HG03558 (cell line): ENCODE results near the gene CARD14.
"Not testable (repeated sequence)": the region's sequence is repeated elsewhere in the genome, so short reads cannot be mapped to it uniquely, and the experiment has no call there.

ENCODE experiments used
- ATAC-seq: cut with Tn5 transposase; IDR thresholded peaks from one replicate; pipeline ENCODE4 v1.9.1; 2021; ENCODE audit warnings: moderate number of reproducible peaks; ENCODE audit not compliant: unreplicated experiment; ENCODE audit errors: extremely low read depth

CARD14 gene

DNA sequence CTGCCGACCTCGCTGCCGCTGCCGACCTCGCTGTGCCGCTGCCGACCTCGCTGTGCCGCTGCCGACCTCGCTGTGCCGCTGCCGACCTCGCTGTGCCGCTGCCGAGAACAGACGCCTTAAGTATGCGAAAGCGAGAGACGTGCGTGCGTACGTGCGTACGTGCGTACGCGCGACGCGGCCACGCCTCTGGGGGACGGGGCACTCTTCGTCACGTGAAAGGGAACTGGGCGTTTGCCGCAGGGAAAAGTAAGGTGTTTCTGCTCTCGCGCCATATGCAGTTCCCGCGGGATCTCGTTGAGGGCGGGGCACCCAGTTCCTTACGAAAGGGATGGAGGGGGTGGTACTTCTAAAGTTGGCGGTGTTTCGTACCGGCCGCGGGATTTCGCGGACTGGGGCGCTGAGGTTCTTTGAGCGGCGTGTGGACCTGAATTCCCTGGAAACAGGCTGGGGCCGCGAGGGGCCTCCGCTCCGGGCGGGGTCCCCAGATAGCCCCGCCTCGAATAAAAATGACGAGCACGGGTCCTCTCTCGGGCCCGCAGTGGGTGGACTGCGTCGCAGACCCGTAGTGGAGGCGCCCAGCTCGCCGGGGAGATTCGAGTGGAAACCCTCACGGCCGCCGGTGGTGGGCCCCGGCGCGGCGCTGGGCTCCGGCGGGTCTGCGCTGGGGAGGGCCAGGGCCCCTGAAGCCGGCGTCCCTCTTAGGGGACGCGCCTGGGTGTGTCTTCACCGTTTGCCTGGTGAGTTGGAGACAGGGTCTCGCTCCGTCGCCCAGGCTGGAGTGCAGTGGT lies 22.6 kb upstream of the CARD14 start, which contains the start of gene EIF4A3:
EIF4A3 (minus strand) TSS at position 94 of the 788 bp plus-strand sequence. CDS start 167 bp downstream, outside the sequence.
- ATAC-seq = peak; percentile 63

DNA sequence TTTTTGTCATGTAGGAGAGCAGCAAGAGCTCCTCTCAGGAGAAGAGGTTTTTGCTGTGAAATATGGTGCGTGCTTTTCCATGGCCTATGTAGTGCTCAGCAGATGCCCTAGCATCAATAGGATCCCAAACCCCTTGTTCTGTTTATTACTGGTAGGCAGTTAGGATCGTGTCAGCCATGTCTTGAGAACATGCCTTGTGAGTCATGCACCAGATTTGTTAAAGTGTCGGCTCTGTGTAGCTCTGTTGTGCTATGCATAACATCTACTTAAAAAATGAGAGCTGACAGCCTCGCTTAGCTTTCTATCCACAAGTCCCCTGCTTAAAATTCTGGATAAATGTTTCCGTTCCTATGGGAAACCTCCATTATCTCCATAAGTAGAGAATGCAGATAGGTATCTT lies 18.5 kb upstream of the CARD14 start:
- no peak for ATAC-seq

DNA sequence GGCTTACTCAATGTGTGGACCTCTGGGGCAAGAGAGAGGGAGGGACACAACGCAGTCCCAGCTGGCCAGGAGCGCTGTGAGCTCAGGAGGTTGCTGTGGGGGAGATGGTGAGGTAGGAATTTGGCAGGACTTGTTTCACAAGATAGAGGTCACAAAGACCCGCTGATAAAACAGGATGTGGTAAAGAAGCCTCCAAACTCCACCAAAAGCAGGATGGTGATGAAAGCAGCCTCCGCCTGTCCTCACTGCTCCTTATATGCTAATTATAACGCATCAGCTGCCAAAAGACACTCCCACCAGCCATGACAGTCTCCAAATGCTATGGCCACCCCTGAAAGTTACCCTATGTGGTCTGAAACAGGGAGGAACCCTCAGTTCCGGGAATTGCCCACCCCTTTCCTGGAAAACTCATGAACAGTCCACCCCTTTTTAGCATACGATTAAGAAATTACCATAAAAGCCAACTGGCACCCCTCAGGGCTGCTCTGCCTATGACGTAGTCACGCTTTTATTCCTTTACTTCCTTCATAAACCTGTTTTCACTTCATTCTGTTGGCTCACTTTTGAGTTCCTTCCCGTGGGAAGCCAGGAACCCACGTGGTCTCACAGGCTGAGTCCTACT lies 17.6 kb upstream of the CARD14 start:
- ATAC-seq = no peak

DNA sequence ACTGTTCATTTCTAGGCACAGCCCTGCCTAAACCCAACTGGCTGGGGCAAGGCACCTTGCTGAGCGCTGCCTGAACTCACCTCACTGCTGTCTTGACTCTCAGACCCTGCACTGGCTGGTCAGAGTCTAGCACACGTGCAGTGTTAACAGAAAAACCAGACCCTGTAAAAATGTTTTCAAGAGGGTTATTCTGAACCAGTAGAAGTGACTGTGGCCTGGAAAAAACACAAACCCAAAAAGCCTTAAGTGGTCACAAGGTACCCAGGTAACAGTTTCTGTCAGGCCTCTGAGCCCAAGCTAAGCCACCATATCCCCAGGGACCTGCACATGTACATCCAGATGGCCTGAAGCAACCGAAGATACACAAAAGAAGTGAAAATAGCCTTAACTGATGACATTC lies 16.8 kb upstream of the CARD14 start:
- peak; percentile 47 for ATAC-seq

DNA sequence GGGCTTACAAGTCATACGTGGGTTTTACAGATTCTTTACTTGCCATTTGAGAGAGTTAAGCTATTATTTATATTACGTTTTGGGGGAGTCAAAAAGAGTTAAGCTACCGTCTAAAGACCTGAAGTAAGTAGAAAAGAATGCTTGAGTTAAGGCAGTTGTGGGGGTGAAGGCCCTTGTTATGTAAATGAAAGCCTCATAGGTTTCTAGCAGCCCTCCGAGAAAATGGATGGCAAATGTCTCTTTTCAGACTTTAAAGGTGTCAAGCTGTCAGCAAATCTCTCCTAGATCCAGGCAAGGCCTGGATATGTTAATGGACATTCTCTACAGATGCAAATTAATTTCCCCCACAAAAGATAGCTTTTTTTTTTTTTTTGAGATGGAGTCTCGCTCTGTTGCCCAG lies 15.7 kb upstream of the CARD14 start:
- no peak for ATAC-seq

DNA sequence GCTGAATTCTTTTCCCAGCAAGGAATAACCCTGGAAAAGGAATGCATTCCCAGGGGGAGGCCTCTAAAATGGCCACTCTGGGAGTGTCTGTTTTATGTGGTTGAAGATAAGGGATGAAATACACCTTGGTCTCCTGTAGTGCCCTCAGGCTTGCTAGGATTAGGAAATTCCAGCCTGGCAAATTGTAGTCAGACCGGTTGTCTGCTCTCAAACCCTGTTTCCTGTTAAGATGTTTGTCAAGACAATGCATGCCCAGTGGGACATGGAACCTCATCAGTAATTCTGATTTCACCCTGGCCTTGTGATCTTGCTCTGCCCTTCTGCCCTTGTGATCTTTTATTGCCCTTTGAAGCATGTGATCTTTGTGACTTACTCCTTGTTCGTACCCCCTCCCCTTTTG lies 14.2 kb upstream of the CARD14 start:
- ATAC-seq = not testable (repeated sequence)

DNA sequence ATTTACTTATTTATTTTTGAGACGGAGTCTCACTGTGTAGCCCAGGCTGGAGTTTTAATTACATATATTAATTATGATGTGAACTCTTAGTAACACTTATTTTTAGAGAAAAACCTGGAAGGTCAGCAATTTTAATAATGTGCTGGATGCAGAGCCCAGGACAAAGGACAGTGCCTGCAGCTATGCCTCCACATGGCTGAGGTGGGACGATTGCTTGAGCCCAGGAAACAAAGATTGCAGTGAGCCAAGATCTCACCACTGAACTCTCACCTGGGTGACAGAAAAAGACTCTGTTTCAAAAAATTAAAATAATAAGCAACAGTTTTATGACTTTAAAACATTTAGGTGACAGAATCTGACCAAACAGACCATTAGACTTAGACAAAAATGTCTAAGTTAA lies 11.0 kb upstream of the CARD14 start:
- no peak for ATAC-seq

DNA sequence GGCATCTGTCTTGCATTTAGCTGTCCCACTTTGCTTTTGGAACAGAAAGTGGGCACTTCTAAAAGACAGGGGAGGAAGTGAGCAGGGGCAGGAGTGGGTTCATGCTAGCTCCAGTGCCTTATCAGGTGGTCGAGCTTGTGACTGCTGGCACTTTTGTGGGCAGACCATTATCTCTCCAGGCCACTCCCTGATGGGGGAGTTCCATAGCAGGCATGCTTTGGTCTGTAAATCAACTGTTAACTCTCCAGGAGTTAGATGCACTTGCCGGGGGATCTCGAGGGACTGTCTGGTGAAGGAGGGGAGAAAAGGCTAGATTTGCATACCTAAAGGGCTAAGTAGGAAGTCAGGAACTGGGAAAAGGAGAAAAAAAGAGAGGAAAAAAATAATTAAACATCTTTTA lies 9.3 kb upstream of the CARD14 start:
- no peak for ATAC-seq

DNA sequence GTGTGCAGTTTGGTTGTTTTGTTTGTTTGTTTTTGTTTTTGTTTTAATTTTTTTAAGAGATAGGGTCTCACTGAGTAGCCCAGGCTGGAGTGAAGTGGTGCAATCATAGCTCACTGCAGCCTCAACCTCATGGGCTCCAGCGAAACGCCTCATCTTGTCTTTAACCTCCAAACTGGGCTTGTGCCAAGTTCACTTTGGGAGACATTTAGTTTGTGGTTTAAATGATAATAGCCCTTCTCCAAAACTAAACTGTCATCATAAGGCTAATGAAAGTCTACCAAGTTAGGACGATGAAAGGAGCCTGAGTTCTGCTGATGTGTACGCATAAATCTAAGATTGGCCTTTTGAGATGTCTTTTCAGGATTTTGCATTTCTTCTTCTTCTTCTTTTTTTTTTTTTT lies 6.5 kb upstream of the CARD14 start:
- no peak for ATAC-seq

DNA sequence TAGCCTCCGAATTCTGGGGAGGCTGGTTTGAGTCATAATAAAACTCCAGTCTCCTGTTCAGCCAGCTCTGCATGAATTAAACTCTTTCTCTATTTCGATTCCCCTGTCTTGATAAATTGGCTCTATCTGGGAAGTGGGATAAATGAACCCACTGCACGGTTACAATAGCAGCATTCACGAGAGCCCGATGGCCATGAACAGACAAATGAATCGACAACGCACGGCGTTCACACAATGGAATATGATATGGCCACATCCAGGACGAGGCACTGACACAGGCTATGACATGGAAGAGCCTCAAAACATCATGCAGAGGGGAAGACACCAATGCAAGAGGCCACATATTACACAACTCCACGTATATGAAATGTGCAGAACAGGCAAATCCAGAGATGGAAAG lies 5.6 kb upstream of the CARD14 start:
- no peak for ATAC-seq

DNA sequence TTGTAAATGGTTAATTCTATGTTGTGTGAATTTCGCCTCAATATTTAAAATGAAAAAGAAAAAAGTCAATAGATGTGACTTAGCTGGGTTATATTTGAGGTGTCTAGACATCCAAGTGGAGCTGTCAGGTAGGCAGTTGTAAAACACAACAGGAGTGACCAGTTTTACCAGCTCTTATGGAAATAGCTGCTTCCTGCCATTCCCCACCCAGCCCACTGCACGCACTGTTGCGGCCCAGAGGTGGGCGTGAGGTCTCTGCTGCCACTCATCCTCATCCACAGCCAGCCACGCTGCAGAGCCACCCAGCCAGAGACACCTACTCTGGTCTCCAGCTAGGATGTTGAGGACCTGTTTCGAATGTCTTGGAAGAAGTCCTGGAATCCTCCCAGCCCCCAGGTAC lies 3.4 kb upstream of the CARD14 start:
- ATAC-seq = no peak

DNA sequence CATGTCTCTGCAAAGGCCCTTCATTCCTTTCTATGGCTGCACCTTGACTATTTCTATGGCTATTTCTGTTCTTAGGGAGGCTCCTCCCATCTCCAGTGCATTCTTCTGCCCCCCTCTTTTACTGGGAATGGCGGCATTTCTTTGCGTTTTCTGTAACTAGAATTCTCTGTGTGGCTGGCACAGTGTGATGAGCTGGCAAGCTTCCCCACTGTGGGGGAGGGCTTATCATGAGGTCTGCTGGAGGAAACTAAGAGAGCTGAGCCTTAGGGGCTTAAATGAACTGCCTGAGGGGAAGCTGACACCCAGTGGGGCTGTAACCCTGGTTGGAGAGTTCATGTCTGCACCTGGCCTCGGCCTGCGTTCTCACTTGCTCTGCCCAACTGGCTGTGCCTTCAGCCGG lies 1.5 kb upstream of the CARD14 start:
- ATAC-seq = no peak

DNA sequence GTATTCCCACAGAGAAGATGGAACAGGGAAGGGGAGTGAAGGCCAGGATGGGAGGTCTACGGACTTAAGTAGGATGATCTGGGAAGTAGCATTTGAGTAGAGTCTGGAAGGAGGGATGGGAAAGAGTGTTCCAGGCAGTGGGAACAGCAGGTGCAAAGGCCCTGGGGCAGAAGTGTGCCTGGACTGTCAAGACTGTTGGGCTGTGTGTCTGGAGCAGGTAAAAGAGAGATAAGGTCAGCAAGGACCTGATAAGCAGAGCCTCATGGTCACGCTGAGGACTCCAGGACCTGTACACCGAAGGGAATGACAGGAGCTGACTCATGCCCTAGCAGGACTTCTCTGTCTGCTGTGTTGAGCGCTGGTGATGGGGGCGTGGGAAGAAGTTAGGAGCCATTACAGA lies 723 bp upstream of the CARD14 start:
- no peak for ATAC-seq

DNA sequence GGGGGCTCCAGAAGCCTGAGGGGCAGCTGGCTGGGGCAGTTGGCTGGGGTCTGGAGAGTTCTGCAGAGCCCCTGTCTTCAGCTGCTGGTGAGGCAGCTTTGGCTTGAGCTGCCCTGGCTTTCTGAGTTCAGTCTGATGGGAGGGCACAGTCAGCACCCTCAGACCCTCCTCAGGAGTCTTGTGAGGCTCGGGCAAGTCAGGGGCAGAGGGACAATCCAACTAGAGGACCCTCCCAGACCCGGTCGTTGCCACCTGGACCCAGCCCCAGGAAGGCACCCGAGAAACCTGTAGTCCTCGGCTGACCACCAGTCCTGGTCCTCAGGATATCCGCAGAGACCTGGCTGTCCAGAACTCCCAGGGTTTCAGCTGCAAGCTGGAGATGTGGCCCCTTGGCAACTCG lies 1.9 kb downstream of the CARD14 start:
- ATAC-seq = no peak

DNA sequence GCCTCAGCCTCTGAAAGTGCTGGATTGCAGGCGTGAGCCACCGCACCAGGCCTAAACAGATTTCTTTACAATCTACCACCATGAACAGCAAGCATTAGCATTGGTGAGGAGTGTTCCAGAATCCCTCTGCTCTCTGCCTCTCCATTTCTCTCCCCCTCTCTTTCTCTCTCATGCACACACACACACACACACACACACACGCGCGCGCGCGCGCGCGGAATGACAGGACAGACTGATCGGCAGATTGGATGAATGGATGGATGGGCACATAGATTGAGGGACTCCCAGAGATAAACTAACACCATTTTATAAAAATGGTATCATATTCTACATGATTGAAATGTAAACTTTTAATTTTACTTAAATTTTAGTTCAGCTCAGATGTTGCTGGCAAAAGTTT lies 3.3 kb downstream of the CARD14 start:
- ATAC-seq = no peak

DNA sequence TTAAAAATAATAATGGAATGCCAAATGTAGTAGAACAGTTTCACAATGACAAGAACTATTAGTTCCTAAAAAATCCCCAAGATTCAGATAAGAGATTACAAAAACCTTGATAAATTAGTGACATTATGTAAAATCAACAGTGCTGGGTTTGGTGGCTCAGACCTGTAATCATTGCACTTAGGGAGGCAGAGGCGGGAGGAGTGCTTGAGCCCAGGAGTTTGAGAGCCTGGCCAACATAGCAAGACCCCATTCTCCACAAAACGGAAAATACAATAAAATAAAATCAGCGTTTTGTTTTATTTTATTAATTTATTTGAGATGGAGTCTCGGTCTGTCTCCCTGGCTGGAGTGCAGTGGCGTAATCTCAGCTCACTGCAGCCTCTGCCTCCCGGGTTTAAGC lies 4.1 kb downstream of the CARD14 start:
- no peak for ATAC-seq

DNA sequence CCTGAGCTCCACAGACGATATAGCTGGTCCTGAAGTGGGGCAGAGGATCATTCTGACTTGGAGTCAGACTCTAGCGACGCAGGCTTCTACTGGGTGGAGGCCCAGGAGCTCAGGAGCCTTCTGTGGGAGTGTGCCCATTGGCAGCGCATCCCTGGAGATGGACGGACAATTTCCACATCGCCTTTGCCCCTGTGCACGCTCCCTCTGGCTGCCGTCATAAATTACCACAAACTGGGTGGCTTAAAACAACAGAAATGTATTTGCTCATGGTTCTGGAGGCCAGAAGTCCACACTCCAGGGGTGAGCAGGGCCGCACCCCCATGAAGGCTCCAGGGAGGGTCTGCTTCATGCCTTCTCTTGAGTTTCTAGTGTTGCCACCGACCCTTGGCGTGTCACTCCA lies 6.9 kb downstream of the CARD14 start:
- ATAC-seq = no peak

DNA sequence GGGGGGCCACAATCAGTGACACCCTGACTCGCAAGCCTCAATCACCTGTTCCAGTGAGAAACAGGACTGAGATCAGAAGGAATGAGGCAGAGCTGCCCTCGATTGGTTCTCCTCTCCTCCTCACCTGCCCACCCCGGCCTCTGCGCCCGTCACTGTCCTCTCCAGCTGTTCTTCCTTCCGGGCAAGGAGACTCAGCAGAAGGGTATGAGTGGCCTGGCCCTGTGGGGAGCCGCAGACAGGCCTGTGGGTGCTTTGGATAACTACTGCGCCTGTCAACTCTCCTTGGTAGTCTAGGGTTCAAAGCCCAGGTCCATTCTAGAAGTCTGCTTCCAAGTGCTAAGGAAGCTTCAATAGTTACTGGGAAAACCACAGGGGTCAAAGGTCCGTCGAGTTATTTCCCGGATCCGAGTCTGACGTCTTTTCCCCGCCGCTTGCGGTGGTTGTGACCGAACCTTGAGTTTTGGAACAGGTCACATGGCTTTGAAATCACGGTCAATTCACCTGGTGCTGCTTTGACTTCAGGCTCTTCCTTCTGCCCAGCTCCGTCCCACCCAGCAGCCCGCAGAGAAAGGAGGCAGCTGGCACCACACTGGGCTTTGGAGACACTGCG lies 8.3 kb downstream of the CARD14 start:
- ATAC-seq = no peak

DNA sequence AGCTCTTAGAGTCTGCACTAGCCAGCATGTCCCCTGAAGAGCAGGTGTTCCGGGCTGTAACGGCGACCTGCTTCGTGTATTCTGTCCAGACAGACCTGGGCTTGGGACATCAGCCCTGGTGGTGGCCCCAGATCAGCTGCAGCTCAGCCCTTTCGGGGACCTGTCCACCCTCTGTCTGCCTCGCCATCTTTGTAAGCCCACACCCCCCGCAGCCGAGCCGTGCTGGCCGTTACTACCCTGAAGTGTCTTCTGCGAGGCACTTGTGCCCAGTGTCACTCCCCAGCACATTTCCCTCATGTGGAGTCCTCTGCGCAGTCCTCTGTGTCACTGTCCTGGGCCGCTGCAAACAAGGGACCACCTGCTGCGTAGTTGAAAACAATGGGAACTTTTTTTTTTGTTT lies 10.4 kb downstream of the CARD14 start:
- no peak for ATAC-seq

DNA sequence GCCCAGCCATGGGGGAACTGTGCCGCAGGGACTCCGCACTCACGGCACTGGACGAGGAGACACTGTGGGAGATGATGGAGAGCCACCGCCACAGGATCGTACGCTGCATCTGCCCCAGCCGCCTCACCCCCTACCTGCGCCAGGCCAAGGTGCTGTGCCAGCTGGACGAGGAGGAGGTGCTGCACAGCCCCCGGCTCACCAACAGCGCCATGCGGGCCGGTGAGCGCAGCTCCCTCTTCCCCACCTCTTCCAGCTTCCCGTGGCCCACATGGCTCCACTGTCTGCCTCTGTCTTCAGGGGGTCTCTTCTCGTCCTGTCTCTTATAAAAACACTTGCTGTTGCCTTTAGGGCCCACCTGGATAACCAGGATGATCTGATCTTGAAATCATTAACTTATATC lies 11.6 kb downstream of the CARD14 start:
- ATAC-seq = no peak

DNA sequence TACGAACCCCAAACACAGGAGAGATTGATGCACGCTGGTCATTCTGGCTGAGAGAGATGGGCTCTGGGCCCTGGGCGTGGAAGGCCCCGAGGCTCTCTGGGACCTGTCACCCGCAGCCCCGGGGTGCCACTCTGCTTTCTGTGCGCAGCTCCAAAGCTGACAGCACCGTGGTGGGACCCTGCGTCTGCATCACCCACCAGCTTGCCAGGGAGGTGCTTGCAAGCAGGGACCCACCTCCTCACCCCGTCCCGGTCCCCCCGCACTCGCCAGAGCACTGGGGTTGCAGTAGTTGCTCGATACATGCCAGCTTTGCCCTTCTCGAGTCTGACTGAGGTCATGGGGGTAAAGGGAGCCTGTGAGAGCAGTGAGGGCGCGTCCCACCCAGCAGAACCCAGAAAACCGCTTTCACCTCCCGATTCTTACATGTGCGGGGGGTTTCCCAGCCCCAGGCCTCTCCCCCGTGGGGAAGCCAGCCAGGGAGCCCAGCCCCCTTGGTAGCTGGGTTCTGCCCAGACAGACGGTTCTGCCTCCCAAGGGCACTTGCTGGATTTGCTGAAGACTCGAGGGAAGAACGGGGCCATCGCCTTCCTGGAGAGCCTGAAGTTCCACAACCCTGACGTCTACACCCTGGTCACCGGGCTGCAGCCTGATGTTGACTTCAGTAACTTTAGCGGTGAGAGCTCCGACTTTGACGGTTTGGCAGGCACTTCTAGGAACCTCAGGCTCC lies 12.5 kb downstream of the CARD14 start:
- ATAC-seq = no peak
